NCI-H2196 treated with DMSO at 0.1 percent for 48 hours (cell line): ENCODE data around the gene RPS15A.
"Not testable (repeated sequence)": the region's sequence is repeated elsewhere in the genome, so short reads cannot be mapped to it uniquely, and the experiment has no call there.

ENCODE experiments used
- DNase-seq: peaks from one replicate; lab custom pipeline; 2025; ENCODE audit not compliant: unreplicated experiment; lab: John Stamatoyannopoulos, UW

The RPS15A gene

GRCh38 chr16:18757960-18758660 is 32.0 kb downstream of the RPS15A start:
- DNase-seq: not testable (repeated sequence)

DNA sequence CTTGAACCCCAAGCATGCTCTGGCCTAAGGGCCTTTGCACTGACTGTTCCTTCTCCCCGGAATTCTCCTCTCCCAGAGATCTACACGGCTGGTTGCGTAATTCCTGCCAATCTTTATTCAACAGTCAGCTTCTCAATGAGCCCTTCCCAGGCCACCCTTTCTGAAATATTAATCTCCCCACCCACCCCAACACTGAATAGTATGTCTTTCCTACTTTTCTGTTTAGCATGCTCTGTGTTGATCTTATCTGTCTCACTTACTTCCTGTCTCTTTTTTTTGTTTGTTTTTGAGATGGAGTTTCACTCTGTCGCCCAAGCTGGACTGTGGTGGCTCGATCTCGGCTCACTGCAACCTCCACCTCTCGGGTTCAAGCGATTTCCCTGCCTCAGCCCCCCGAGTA is 33.5 kb downstream of the RPS15A start:
- DNase-seq: not testable (repeated sequence)

DNA sequence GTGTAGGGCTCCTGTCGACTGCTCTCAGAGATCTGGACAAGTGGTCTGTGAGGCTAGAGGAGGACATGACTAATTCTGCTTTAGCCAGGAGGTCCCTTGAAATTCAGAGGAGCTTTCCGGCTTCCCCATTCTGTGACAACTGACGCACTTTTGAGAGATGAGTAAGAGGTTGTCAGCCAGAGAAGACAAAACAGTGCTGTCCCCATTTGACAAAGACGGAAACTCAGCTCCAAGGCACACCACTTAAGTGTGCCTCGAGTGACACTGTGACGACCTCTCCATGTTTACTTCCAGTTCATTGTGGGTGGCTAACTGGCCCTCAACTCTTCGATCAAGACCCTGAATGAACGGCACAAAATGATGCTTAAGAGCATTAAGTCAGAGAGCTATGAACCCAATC is 47.3 kb downstream of the RPS15A start:
- not testable (repeated sequence) for DNase-seq

DNA sequence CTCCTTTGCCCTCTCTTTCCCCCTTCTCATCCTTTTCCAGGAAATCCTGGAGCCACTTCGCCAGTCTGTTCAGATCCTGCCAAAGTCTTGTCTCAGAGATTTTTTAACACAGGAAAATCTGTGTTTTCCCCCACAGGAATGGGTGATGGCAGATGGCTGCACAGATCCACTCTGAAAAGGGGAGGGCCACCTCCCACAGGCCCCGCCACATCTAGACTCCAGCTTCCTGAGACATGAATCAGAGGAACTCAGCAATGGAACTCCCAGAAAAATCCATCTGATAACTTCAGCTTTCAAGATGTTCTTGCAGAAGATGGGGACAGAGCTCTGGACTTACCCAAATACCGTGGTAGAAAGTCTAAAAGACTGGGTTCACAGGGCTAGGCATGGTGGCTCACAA is 50.1 kb downstream of the RPS15A start:
- DNase-seq: not testable (repeated sequence)

- not testable (repeated sequence) for DNase-seq
Measured at GRCh38 chr16:18738768-18739167, 51.4 kb downstream of the RPS15A start.

- not testable (repeated sequence) for DNase-seq
Measured at GRCh38 chr16:18734279-18734678, 55.9 kb downstream of the RPS15A start.
